ENCODE results near the gene SELPLG. TPM values are rescaled to one million over a fixed set of nuclear protein-coding genes. Genes with fewer than 3 reads are reported as not detected.

Gene SELPLG
- polyA plus RNA-seq, 1 donor from 2014 or later, result 0.62 TPM

DNA sequence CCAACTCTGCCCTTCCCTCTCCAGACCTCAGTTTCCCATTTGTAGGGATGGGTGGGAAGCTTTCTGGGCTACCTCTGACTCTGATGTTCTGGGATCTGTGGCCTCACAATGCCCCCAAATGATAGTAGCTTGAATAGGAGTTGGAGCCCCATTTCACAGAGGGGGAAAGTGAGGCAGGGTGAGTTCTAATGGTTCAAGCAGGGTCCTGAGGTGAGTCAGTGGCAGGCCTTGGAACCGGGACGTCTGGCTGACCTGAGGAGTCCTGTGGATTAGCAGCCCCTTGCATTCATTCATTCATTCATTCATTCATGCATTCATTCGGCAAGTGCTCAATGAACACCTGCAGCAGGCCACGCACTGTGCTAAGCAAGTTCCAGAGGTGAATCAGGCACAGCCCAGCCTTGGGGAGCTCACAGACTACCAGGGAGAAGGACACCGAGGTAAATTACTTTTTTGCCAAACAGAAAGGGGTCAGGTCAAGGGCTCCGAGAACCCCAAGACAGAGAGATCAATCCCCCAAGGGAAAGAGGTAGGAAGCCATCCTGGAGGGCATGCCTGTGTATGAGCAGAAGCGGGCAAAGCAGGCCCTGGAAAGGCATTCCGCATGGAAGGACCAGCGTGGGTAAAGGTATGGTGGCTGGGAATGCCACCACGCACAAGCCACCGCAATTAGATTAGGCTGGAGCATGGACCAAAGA lies 35.0 kb downstream of the SELPLG start:
- Histone ChIP-seq H3K9me2 (ENCODE audit: insufficient read depth, low read length) (no peaks in the 10 kb centered on the region), H3K79me2 (replicated peaks; ENCODE audit: insufficient read depth, low read length) (no peaks in the 10 kb centered on the region), H3K36me3 (ENCODE audit: insufficient read depth, low read length) (no peaks in the 10 kb centered on the region), H3K9ac (ENCODE audit: low read length) (no peak overlapping the region), H3K4me3 (ENCODE audit: low read length) (no peak overlapping the region), H3K27ac (ENCODE audit: low read length) (no peak overlapping the region), H2AFZ (ENCODE audit: low read depth, low read length) (no peak overlapping the region), H3K27me3 (ENCODE audit: insufficient read depth, low read depth, low read length) (no peaks in the 10 kb centered on the region), H3K4me2 (ENCODE audit: low read length) (no peak overlapping the region), H3K9me3 (ENCODE audit: low read length) (no peaks in the 10 kb centered on the region), H3F3A (ENCODE audit: insufficient read depth, low read length, poor library complexity, severe bottlenecking) (no peaks in the 10 kb centered on the region), H4K20me1 (ENCODE audit: insufficient read depth) (no peaks in the 10 kb centered on the region)
- TF ChIP-seq EP300 (conservative IDR thresholded peaks at IDR 0.05; ENCODE audit: poor library complexity, severe bottlenecking) (no peak), EZH2 (IDR thresholded peaks at IDR 0.05; ENCODE audit: borderline replicate concordance, insufficient read depth, low read length, poor library complexity, severe bottlenecking) (no peak), TAF1 (IDR thresholded peaks at IDR 0.05; ENCODE audit: low read depth) (no peak), MXI1 (conservative IDR thresholded peaks at IDR 0.05; ENCODE audit: poor library complexity, severe bottlenecking) (no peak), SMC3 (conservative IDR thresholded peaks at IDR 0.05; ENCODE audit: poor library complexity) (no peak), RAD21 (conservative IDR thresholded peaks at IDR 0.05) (no peak), POLR2AphosphoS5 (IDR thresholded peaks at IDR 0.05) (no peak)
- TF ChIP-seq, protein P1, sequence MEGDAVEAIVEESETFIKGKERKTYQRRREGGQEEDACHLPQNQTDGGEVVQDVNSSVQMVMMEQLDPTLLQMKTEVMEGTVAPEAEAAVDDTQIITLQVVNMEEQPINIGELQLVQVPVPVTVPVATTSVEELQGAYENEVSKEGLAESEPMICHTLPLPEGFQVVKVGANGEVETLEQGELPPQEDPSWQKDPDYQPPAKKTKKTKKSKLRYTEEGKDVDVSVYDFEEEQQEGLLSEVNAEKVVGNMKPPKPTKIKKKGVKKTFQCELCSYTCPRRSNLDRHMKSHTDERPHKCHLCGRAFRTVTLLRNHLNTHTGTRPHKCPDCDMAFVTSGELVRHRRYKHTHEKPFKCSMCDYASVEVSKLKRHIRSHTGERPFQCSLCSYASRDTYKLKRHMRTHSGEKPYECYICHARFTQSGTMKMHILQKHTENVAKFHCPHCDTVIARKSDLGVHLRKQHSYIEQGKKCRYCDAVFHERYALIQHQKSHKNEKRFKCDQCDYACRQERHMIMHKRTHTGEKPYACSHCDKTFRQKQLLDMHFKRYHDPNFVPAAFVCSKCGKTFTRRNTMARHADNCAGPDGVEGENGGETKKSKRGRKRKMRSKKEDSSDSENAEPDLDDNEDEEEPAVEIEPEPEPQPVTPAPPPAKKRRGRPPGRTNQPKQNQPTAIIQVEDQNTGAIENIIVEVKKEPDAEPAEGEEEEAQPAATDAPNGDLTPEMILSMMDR (IDR thresholded peaks at IDR 0.05; ENCODE audit: poor library complexity, severe bottlenecking), result no peak
- TF ChIP-seq, protein P2, sequence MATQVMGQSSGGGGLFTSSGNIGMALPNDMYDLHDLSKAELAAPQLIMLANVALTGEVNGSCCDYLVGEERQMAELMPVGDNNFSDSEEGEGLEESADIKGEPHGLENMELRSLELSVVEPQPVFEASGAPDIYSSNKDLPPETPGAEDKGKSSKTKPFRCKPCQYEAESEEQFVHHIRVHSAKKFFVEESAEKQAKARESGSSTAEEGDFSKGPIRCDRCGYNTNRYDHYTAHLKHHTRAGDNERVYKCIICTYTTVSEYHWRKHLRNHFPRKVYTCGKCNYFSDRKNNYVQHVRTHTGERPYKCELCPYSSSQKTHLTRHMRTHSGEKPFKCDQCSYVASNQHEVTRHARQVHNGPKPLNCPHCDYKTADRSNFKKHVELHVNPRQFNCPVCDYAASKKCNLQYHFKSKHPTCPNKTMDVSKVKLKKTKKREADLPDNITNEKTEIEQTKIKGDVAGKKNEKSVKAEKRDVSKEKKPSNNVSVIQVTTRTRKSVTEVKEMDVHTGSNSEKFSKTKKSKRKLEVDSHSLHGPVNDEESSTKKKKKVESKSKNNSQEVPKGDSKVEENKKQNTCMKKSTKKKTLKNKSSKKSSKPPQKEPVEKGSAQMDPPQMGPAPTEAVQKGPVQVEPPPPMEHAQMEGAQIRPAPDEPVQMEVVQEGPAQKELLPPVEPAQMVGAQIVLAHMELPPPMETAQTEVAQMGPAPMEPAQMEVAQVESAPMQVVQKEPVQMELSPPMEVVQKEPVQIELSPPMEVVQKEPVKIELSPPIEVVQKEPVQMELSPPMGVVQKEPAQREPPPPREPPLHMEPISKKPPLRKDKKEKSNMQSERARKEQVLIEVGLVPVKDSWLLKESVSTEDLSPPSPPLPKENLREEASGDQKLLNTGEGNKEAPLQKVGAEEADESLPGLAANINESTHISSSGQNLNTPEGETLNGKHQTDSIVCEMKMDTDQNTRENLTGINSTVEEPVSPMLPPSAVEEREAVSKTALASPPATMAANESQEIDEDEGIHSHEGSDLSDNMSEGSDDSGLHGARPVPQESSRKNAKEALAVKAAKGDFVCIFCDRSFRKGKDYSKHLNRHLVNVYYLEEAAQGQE (IDR thresholded peaks at IDR 0.05; ENCODE audit: borderline replicate concordance), result no peak

DNA sequence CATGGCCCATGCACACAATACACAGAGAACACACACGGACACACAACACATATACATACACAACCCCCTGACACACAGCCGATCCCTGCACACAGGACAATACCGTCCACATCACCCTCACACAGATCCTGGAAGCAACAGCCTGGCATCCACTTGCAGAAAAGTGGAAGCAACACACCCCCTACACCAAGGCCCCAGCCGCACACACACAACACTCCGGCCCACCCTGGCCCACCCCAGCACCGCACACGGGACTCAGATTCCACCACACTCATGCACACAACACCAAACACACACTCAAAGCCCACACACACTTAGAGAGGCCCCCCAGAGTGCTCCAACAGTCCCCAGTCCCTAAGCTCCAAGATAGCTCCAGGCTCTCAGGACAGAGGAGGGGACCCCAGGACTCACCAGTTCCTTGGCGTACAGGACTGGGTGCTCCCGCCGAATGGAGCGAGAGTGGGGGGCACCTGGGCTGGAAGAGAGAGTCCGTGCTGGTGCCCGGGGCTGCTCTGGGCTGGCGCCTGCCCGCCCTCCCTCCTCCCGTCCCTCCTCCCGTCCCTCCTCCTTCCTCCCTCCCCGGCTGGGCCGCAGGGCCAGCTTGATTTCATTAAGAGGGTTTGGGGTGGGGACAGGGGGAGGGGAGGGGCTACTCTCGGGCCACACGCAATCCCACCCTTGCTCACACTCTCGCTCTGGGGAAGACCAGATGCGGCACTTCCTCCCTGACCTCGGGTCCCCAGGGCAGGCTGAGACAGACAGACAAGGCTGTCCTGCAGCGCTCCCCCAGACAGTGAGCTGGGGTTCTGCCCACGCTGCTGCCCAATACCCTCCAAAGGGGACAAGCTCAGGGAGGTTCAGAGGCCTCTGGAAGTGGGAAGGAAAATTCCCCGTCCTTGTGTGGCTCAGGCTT lies 35.9 kb downstream of the SELPLG start, which contains the start of gene TMEM119:
Gene TMEM119, minus strand, starts transcription at position 526 of the 913 bp plus-strand sequence. CDS start 5,701 bp downstream, outside the sequence.
- H3K36me3 ChIP-seq (ENCODE audit: insufficient read depth, low read length), result no peaks in the 10 kb centered on the region
- H4K20me1 ChIP-seq (ENCODE audit: insufficient read depth), result no peaks in the 10 kb centered on the region
- H3K27ac ChIP-seq (ENCODE audit: low read length), result no peak within 1 kb of the TSS
- H3F3A ChIP-seq (ENCODE audit: insufficient read depth, low read length, poor library complexity, severe bottlenecking), result no peaks in the 10 kb centered on the region
- H3K9ac ChIP-seq (ENCODE audit: low read length), result no peak within 1 kb of the TSS
- no peak within 1 kb of the TSS for H3K4me2 ChIP-seq (ENCODE audit: low read length)
- H3K4me3 ChIP-seq (ENCODE audit: low read length), result no peak within 1 kb of the TSS
- H3K27me3 ChIP-seq (ENCODE audit: insufficient read depth, low read depth, low read length), result no peaks in the 10 kb centered on the region
- H3K9me3 ChIP-seq (ENCODE audit: low read length), result no peaks in the 10 kb centered on the region
- H2AFZ ChIP-seq (ENCODE audit: low read depth, low read length), result no peak within 1 kb of the TSS
- no peaks in the 10 kb centered on the region for H3K79me2 ChIP-seq (replicated peaks; ENCODE audit: insufficient read depth, low read length)
- no peaks in the 10 kb centered on the region for H3K9me2 ChIP-seq (ENCODE audit: insufficient read depth, low read length)
- no peak for TF ChIP-seq EZH2 (IDR thresholded peaks at IDR 0.05; ENCODE audit: borderline replicate concordance, insufficient read depth, low read length, poor library complexity, severe bottlenecking)
- TF ChIP-seq, protein P2 (IDR thresholded peaks at IDR 0.05; ENCODE audit: borderline replicate concordance), result no peak
- no peak for TF ChIP-seq RAD21 (conservative IDR thresholded peaks at IDR 0.05)
- TF ChIP-seq MXI1 (conservative IDR thresholded peaks at IDR 0.05; ENCODE audit: poor library complexity, severe bottlenecking), result no peak
- TF ChIP-seq SMC3 (conservative IDR thresholded peaks at IDR 0.05; ENCODE audit: poor library complexity), result no peak
- TF ChIP-seq EP300 (conservative IDR thresholded peaks at IDR 0.05; ENCODE audit: poor library complexity, severe bottlenecking), result no peak
- no peak for TF ChIP-seq TAF1 (IDR thresholded peaks at IDR 0.05; ENCODE audit: low read depth)
- TF ChIP-seq, protein P1 (IDR thresholded peaks at IDR 0.05; ENCODE audit: poor library complexity, severe bottlenecking), result no peak
- no peak for TF ChIP-seq POLR2AphosphoS5 (IDR thresholded peaks at IDR 0.05)
